Endothelial cell of hepatic sinusoid (primary cell): ENCODE data around the gene TCAP.

Experiments used
- in situ Hi-C: cut with HindIII; loops from 2 replicates; pipeline ENCODE4 v1.10.0; 2017; ENCODE audit warnings: low sequenced_read_pairs

TCAP gene

DNA sequence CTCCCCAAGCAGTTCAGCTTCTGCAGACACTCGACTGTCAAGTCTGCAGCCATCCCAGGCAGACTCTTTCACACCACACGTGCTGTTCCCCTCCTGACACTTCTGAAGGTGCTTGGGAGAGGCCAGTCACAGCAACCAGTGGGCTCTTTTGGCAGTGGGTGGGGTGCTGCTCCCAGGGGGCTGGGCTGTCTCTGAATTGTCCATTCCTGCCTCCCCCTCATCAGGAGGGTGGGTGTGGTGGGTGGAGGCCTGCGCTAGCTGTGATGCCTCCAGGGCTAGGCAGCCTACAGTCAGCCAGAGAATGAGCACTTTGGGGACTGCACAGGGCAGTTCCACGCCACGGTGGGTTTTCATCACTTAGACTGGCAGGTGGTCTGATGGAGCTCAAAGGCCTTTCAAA lies 17.9 kb upstream of the TCAP start:
- in situ Hi-C loops = no loop called here

DNA sequence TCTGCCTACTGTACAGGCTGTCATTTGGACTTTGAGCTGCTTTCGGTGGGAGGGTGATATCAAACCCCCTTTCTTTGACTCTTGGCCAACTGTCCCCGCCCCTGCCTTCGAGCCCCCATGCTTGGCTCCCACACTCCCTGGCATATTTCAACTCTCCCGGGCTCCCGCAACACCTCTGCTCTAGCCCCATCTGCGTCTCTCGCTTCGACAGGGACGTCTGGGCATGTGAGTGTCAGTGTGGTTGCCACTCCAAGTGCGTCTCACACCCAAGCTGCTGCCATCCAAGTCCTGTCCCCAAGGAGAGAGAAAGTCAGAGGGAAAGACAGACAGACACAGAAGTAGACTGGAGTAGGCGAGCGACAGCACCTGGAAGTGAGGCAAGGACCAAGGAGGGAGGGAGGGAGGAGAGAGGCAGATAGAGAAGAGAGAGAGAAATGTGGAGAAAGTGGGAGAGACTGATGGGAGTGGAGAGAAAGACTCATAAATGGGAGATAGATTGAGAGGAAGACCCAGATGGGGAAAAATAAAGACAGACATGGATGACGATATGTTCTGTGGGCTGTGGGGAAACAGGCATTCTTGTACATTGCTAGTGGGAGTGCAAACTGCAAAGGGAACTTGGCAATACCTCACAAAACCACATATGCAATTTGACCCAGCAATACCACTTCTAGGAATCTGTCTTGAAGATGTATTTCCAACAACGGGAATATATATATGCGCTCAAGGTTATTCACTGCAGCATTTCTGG lies 16.4 kb upstream of the TCAP start:
- in situ Hi-C loops = no loop called here

DNA sequence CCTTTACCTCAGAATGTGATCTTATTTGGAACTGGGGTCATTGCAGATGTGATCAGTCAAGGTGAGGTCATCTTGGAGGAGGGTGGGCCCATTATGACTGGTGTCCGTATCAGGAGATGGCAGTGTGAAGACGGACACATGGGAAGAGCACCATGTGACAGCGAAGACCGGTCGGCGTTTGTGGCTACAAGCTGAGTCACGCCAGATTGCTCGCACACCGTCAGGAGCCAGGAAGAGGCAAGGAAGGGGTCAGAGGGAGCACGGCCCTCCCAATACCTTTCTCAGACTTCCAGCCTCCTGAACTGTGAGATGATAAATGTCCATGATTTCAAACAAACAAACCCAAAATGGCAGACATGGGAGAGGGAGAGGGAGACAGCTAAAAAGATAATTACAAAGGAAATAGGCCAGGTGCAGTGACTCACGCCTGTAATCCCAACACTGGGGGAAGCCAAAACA lies 15.0 kb upstream of the TCAP start:
- in situ Hi-C loops = no loop called here

DNA sequence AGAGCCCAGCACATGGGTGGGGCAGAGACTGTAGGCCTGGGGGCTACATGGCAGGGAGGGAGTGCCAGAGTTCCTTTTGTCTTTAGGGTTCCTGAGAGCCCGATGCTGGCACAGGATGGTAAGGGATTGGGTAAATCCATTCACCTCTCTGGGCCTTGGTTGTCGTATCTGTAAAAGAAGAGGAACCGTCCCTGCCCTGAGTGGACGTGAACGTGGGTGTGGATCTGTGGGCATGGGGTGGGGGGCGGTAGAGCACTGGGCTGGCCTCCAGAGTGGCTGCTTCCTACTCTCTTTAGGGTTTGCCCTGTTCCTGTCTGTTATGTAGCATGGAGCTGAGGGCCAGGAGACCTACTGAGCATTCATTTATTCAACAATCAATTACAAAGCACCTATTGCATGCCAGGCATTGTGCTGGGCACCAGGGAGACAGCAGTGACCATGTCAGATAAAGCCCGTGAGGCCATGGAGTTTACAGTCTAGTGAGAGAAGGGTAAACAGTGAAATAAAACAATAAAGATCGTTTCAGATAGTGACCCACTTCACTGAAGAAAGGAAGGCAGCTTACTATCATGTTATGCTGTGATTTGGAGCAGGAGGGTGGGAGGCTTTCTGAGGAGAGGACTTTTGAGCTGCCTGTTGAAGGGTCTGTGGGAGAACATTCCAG lies 13.1 kb upstream of the TCAP start:
- in situ Hi-C loops = no loop called here

DNA sequence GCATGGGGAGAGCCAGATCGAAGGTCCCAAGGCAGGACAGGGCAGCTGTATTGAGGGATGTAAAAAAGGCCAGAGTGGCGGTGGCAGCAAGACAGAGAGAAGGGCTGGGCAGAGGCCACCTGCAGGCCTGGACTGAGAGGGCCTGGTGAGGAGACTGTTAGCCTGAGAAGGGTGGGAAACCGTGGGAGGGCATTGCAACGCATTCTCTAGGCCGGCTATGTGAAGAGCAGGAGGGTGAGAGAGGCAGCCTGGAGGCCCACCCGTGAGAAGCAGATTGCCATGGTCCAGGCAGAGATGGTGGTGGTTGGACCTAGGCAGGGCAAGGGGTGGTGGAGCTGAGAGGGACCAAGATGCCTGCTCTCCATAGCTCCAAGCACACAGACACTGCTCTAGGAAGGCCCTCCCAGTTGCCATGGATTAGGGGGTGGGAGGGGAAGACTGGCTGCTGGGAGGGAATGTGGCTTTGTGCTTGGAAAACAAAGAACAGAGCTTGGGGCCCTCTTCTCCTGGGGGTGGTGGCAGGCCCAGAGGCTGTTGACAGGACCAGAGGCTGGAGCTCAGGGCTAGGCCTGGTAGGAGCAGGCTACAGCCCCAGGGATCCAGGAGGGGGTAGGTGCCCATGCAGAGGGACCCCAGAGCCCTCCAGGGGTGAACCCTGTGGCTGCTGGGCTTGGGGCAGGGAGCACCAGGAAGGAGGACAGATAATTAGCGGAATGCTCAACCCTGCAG lies 12.4 kb upstream of the TCAP start:
- in situ Hi-C loops = no loop called here

DNA sequence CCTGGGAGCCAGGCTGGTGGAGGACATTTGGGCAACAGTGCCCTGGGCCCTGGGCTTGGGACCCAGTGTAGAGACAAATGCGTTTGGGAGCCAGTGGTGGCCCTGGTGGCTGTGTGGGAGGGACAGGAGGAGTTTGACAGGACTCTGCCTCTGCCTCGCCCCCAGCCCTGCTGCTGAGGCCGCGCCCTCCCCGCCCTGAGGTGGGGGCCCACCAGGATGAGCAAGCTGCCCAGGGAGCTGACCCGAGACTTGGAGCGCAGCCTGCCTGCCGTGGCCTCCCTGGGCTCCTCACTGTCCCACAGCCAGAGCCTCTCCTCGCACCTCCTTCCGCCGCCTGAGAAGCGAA lies 11.9 kb upstream of the TCAP start:
- in situ Hi-C loops = no loop called here

DNA sequence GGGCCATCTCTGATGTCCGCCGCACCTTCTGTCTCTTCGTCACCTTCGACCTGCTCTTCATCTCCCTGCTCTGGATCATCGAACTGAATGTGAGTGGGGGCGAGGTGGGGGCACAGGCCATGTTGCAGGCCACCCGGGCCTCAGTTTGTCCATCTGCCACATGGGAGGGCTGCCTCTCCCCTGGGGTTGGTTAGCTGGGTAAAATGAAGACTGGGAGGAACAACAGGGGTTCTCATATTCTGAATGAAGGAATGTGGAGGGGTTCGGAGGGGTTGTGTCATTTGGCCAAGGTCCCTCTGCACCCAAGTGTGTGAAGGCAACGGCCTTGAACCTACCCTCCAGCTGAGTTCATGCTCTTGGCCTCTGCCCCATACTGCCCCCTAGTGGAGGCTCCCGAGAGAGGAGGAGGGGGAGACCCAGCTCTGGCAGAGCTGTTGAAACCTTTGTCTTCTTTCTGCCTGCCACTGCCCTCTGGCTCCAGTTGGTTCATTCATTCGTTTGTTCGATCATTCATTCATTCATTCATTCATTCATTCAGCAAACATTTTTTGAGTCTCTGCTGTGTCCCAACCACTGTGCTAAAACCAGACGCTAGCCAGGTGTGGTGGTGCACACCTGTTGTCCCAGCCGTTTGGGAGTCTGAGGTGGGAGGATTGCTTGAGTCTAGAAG lies 11.4 kb upstream of the TCAP start:
- in situ Hi-C loops = no loop called here

DNA sequence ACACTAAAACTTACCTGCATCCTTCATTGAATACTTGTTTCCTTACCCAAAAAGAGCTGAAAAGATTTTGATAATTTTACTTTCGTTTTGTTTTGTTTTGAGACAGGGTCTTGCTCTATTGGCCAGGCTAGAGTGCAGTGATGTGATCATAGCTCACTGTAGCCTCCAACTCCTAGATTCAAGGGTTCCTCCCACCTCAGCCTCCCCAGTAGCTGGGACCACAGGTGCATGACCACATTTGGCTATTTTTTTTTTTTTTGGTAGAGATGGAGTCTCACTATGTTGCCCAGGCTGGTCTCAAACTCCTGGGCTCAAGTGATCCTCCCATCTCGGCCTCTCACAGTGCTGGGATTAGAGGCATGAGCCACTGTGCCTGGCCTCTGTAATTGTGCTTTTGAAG lies 10.0 kb upstream of the TCAP start:
- in situ Hi-C loops = no loop called here

DNA sequence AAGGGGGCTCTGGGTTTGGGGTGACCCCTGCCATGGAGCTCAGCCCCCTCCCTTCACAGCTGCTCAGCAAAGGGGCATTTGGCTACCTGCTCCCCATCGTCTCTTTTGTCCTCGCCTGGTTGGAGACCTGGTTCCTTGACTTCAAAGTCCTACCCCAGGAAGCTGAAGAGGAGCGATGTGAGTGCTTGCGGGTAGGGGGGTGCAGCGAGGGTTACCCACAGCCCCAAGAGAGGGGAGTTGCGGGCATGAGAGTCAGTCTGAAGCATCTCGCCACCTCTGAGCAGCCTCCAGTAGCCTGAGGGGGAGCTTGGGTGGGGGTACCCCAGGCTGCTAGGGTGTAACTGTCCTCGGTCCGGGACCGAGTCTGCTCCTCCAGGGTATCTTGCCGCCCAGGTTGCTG lies 6.8 kb upstream of the TCAP start:
- in situ Hi-C loops = no loop called here

DNA sequence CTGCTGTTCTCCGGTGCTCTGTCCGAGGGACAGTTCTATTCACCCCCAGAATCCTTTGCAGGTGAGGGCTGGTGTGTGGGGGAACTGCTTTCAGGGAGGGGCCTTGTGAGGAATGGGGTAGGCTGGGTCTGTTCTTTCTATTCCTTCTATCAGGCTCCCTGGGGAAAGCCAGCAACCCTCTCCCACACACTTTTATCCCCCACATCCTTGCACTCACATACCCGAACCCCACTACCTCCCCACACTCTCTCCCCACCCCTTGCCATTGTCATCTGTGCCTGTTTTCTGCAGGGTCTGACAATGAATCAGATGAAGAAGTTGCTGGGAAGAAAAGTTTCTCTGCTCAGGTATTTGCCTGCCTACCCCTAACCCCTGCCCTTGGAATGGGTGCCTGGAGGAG lies 6.4 kb upstream of the TCAP start:
- in situ Hi-C loops = no loop called here

DNA sequence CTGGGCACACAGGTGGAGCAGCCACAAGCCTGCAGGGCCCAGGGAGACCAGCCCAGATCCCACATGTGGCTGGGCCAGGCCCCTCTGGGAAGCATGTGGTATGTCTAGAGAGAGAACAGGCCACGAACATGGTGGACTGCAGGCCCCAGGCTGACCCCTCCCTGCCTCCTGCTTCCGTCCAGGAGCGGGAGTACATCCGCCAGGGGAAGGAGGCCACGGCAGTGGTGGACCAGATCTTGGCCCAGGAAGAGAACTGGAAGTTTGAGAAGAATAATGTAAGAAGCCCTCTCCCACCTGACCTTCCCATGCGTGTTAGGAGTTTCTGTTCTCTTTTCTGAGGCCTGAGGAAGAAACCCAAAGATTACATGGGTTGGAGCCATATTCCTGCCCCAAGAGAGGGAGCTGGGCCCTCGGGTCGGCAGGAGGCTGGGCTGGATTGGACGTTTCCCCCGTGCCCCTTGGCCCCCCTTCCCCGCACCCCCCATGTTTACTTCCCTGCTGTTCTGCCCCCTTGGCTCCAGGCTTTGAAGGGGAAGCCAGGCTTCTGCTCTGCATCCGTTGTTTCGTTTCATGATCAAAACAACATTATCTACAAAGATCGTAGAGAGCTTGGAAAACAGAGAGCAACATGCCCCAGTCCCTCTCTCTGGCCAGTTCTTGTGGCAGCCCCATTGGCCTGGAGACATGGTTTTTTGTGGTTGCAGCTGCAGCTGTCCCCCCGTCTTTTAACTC lies 5.7 kb upstream of the TCAP start:
- in situ Hi-C loops = no loop called here

DNA sequence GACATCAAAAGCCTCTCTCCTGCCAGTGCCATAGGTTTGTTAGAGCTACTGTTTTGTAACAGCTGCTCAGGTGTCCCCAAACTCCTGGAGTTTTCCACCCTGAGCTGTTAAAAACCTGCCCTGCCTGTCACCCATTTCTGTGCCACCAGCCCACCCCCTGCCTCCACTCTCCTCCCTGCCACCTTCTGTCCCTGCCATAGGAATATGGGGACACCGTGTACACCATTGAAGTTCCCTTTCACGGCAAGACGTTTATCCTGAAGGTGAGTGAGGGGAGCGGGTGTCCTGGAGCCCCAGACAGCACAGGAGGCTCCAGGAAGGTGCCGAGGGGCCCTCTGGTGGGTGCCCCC lies 5.2 kb upstream of the TCAP start:
- in situ Hi-C loops = no loop called here

DNA sequence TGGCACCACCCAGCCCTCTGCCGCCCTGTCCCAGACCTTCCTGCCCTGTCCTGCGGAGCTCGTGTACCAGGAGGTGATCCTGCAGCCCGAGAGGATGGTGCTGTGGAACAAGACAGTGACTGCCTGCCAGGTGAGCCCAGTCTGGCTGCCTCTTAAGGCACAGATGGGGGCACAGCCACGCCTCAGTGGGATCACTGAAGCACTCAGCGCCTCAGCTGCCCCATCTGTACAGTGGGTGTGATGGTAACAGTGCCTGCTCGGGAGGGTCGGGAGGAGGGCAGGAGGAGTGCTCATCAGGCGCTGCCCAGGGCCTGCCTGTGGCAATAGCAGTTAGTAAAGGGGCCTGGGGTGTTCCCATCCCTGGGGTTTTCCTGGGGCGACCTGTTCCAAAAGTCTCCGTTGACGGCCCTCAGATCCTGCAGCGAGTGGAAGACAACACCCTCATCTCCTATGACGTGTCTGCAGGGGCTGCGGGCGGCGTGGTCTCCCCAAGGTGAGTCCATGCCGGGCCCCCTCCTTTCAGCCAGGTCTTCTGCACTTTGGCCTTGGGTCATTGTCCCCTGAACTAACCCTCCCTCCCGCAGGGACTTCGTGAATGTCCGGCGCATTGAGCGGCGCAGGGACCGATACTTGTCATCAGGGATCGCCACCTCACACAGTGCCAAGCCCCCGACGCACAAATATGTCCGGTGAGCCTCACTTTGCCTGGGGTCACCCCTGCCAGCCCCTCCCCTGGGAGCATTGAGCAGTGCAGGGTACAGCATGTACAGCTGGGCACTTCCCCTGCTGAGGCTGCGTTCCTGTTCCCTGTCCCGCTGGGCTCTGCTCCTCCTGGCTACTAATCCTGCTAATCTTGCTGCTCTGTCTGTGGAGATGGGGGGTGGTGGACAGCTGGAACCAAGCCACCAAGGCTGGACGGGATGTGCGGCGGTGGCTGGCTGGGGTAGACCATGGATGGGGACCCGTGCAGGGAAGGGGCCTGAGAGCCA lies 4.5 kb upstream of the TCAP start:
- in situ Hi-C loops = no loop called here

DNA sequence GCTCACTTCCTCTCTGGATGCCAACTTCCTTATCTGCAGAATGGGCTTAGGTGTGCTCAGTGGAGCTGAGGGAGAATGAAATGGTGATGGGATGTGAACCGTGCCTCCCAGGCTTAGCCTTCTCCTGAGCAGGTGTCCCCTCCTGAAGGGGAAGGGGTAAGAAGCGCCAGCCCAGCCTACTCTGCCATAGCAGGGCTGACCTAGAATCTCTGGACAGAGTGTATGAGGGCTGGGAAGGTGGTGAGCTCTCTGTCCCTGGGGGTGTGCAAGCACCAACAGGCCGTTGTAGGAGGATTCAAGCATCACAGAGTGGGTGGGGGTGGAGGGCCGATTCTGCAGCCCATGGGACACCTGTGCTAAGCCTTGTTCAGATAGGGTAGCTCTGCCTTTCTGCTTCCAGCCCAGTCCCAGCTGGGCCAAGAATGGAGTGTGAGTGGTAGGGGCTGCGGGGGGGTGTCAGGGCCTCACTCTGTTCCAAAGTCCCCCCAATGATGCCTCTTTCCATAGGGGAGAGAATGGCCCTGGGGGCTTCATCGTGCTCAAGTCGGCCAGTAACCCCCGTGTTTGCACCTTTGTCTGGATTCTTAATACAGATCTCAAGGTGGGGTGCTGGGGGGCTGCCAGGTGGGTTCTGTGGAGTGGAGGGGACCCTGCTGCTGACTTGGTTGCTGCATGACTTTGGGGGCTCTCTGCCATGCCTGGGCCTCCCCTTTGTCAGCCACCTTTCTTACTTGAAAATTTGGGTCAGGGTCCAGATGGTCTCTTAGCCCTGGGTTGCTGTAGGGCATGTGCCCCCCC lies 3.2 kb upstream of the TCAP start:
- in situ Hi-C loops = no loop called here

DNA sequence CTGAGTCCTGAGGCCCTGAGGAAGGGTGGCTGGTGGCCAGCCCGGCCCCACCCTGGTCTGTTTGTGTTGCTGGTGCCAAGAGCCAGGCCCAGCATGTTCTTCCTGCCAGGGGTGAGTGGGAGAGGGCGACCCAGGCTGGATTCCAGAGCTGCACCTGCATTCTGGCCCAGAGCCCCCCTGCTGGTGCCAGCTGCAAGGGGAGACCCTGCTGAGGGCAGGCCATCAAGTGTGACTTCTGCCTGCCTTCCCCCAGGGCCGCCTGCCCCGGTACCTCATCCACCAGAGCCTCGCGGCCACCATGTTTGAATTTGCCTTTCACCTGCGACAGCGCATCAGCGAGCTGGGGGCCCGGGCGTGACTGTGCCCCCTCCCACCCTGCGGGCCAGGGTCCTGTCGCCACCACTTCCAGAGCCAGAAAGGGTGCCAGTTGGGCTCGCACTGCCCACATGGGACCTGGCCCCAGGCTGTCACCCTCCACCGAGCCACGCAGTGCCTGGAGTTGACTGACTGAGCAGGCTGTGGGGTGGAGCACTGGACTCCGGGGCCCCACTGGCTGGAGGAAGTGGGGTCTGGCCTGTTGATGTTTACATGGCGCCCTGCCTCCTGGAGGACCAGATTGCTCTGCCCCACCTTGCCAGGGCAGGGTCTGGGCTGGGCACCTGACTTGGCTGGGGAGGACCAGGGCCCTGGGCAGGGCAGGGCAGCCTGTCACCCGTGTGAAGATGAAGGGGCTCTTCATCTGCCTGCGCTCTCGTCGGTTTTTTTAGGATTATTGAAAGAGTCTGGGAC lies 2.4 kb upstream of the TCAP start:
- in situ Hi-C loops = no loop called here

DNA sequence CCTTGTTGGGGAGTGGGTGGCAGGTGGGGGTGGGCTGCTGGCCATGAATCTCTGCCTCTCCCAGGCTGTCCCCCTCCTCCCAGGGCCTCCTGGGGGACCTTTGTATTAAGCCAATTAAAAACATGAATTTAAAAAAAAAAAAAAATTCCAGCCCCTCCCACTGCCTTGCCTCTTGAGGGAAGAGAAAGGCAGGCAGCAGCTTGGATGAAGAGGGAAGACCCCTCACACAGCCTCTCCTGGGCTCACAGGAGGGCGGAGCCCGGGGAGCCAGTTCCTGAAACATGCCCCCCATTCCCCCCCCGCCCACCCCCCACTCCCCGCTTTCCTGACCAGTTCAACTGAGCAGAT lies 1.8 kb upstream of the TCAP start:
- in situ Hi-C loops = no loop called here

DNA sequence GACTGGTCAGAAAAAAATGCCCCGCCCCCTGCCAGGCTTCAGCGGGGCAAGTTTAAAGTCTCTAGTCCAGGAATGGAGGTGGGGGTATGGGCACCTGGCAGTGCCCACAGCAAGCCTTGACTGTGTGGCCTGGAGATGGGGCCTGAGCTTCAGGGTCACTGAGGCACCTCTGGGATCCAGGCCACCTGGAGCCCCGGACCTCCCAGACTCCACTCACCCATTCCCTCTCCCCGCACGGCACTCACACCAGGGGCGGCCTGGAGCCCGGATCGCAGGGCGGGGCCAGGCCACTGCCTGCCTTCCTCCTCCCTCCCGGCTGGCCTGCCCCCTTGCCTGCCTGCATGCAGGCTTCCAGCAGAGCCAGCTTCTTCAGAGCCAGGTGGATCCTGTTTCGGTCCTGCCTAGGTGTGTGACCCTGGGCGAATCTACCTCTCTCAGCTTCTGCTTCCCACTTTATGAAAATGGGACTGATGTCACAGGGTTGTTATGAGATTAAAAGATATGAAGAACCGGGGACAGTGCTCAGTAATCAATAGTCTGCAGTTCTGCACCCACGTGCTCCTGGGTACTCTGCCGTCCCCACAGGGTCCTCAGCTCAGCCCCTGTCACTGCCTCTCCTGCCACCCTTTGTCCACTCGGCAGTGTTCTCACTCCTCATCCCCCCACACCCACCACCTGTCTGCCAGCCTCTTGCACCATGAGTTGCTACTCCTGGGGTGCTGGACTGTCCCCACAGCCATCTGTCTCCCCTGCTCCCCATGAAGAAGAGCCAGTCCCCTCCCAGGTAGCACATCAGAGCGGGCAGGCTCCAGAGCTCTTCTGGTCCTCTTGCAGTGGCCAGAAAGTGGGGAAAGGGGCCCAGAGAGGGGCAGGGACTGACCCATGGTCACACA lies 1.2 kb upstream of the TCAP start:
- in situ Hi-C loops = no loop called here
